Fibroblast of skin of right quadriceps (primary cell): Measurements from ENCODE around the gene NUDT17.
"Not testable (repeated sequence)": the region's sequence is repeated elsewhere in the genome, so short reads cannot be mapped to it uniquely, and the experiment has no call there.

Experiments used
- DNase-seq: peaks from one replicate; pipeline ENCODE4 v3.0.0-alpha.2; 2013

The NUDT17 gene

GRCh38 chr1:145845514-145846161, at the start of gene NUDT17:
TSS of gene NUDT17 (plus strand) at chr1:145845630. CDS start at chr1:145845641, 11 bp downstream.
- peak; percentile 75 for DNase-seq

GRCh38 chr1:145796753-145797152, 48.7 kb upstream of the NUDT17 start:
- DNase-seq, result no peak

GRCh38 chr1:145799806-145800205, 45.6 kb upstream of the NUDT17 start:
- no peak for DNase-seq

- DNase-seq, result no peak
These were observed 41.0 kb upstream of the NUDT17 start for GRCh38 chr1:145804235-145805045.

- no peak for DNase-seq
These were observed 40.4 kb upstream of the NUDT17 start for GRCh38 chr1:145805057-145805456.

- no peak for DNase-seq
These were observed 39.0 kb upstream of the NUDT17 start for GRCh38 chr1:145806408-145806807.

- DNase-seq, result no peak
These were observed 38.6 kb upstream of the NUDT17 start for GRCh38 chr1:145806844-145807243.

GRCh38 chr1:145812977-145813810, 32.2 kb upstream of the NUDT17 start:
- DNase-seq, result not testable (repeated sequence)

GRCh38 chr1:145818095-145818494, 27.3 kb upstream of the NUDT17 start:
- peak; percentile 83 for DNase-seq

GRCh38 chr1:145822779-145823331, 22.6 kb upstream of the NUDT17 start:
- not testable (repeated sequence) for DNase-seq

GRCh38 chr1:145823565-145824498, 21.6 kb upstream of the NUDT17 start, which contains the start of the genes POLR3C and RNF115:
TSS of gene POLR3C (plus strand) at chr1:145824200. CDS start at chr1:145825777, 1,577 bp downstream.
TSS of gene RNF115 (minus strand) at chr1:145824095. CDS start at chr1:145823873, 222 bp downstream.
- DNase-seq, result peak; percentile 92

GRCh38 chr1:145824499-145824842, 21.0 kb upstream of the NUDT17 start:
- no peak for DNase-seq

- no peak for DNase-seq
These were observed 19.4 kb upstream of the NUDT17 start for GRCh38 chr1:145826030-145826429.

GRCh38 chr1:145827966-145828365, 17.5 kb upstream of the NUDT17 start:
- no peak for DNase-seq

GRCh38 chr1:145828367-145829026, 16.9 kb upstream of the NUDT17 start:
- DNase-seq, result no peak

GRCh38 chr1:145830810-145831209, 14.6 kb upstream of the NUDT17 start:
- DNase-seq, result not testable (repeated sequence)

GRCh38 chr1:145837656-145838055, 7.8 kb upstream of the NUDT17 start:
- no peak for DNase-seq

- DNase-seq, result no peak
These were observed 2.4 kb upstream of the NUDT17 start for GRCh38 chr1:145843031-145843430.

GRCh38 chr1:145845144-145845513, 301 bp upstream of the NUDT17 start:
- no peak for DNase-seq

- DNase-seq, result peak; percentile 36
These were observed 777 bp downstream of the NUDT17 start for GRCh38 chr1:145846201-145846612.

- DNase-seq, result no peak
These were observed 2.4 kb downstream of the NUDT17 start for GRCh38 chr1:145847827-145848226.
